Motor neuron (in vitro differentiated cells): ENCODE results near the gene ARCN1. TPM values are rescaled to one million over a fixed set of nuclear protein-coding genes. Genes with fewer than 3 reads are reported as not detected.
"Not testable (repeated sequence)": the region's sequence is repeated elsewhere in the genome, so short reads cannot be mapped to it uniquely, and the experiment has no call there.

Source experiments
- ATAC-seq, 8 experiments: fragments of 200-7000 bp; cut with Tn5 transposase; replicated peaks in 6 of 8; 2 replicates each; pipeline ENCODE4 v1.8.0; 2021; ENCODE audit warnings: mild to moderate bottlenecking in 8 of 8, moderate library complexity in 8 of 8
- H3K27ac ChIP-seq, 2 donors: fragments of 250-450 bp; sonication (Bioruptor Pico); 2 replicates each; pipeline ENCODE4 v1.9.0; 2021; ENCODE audit warnings: antibody characterized with exemption in 2 of 2, mild to moderate bottlenecking in 2 of 2, moderate library complexity in 1 of 2
- H3K4me1 ChIP-seq, 2 donors: fragments of 250-450 bp; sonication (Bioruptor Pico); replicated peaks in 1 of 2; 2 replicates each; pipeline ENCODE4 v1.6.1; 2021; ENCODE audit warnings: antibody characterized with exemption in 2 of 2, mild to moderate bottlenecking in 2 of 2, moderate library complexity in 1 of 2
- H3K4me3 ChIP-seq, 5 donors: fragments of 250-450 bp; sonication (Bioruptor Pico); 2 replicates each; pipeline ENCODE4 v1.9.0; 2021; ENCODE audit warnings: antibody characterized with exemption in 5 of 5, mild to moderate bottlenecking in 5 of 5, moderate library complexity in 4 of 5
- WGBS, 10 experiments: fragments of 450-650 bp; shearing (Covaris generic); methylation state at CpG; one replicate each; pipeline ENCODE4 v1.0.0; 2022; 5-methylcytosine and 5-hydroxymethylcytosine counted together
- in situ Hi-C, 9 experiments: fragments of 400-800 bp; cut with MboI; loops; one replicate each; pipeline ENCODE4 v1.15.0; 2021; ENCODE audit warnings: low sequenced_read_pairs in 9 of 9, low pct_unique_long_range_greater_than_20kb in 2 of 9; ENCODE audit not compliant: unreplicated experiment in 9 of 9
- total RNA-seq, 8 experiments: library from RNA; unstranded; fragments of 300-600 nt; gene quantifications; 2 replicates each; pipeline versions ENCODE4 v1.2.3 to v1.2.4, GENCODE V29; 2022

Gene ARCN1
- total RNA-seq, 8 experiments from 2014 or later = 87.9 to 155 (median 122) TPM

DNA sequence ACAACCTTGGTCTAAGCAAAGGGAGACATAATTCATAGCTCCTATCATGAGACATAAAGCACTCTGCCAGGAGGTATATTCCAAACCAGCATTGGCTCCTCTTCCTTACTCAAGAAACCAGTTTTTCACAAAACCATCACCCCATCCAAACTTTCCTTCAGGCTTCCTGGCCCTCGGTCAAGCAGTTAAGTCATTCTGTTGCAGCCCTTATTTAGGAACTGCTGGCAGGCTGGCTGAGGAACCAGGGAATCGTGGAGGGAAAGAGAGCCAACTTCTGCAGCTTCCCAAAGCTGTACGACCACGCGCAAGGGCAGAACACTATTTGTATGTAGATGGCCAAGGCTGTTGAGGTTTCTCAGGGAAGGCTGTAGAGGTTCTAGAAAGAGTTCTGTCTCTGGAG, 7.2 kb upstream of the ARCN1 start:
- Histone ChIP-seq H3K27ac (no peak overlapping the region), H3K4me1 (peaks cover 2 to 6% of the 10 kb centered on the region in 2 donors), H3K4me3 (peak overlapping the region in 4 of 5 donors; percentile 39 to 48 (median 45))
- WGBS, 10 experiments = 10 to 90% (median 63%) methylated on average over 1 to 4 of the region's 5 CpGs; no CpG with 5 or more reads in 6 of the 10 experiments
- in situ Hi-C loops = no loop called here
- peak in 1 of 8 experiments; percentile 3 for ATAC-seq

- H3K4me1 ChIP-seq = peaks cover 6 to 23% of the 10 kb centered on the region in 2 donors
- no peak overlapping the region for H3K27ac ChIP-seq
- no peak overlapping the region for H3K4me3 ChIP-seq
- in situ Hi-C loops = no loop called here
- ATAC-seq = no peak
- WGBS, 10 experiments = 43 to 100% (median 83%) methylated on average over 1 to 2 of the region's 2 CpGs; no CpG with 5 or more reads in 5 of the 10 experiments
Observed at GRCh38 chr11:118569670-118570069, 2.5 kb upstream of the ARCN1 start.

DNA sequence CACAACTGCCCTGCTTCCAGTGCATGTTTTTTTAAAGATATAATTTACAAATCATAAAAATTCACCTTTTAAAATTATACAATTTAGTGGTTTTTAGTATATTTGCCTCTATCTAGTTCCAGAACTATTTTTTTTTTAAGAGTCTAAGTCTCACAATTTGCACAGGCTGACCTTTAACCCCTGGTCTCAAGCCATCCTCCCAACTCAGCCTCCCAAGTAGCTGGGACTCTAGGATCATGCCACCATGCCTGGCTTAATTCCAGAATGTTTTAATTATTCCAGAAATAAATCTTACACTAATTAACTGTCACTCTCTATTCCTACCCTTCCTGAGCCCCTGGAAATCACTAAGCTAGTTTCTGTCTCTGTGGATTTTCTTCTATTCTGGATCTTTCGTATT, 1.4 kb upstream of the ARCN1 start:
- in situ Hi-C loops = no loop called here
- 82 to 100% (median 100%) methylated on average over 1 of the region's 1 CpG for WGBS, 10 experiments
- H3K4me1 ChIP-seq = peaks cover 8 to 24% of the 10 kb centered on the region in 2 donors
- no peak overlapping the region for H3K4me3 ChIP-seq
- no peak overlapping the region for H3K27ac ChIP-seq
- no peak for ATAC-seq

GRCh38 chr11:118571701-118572060, 528 bp upstream of the ARCN1 start:
- peak overlapping the region; percentile 96 to 100 (median 97) for H3K4me3 ChIP-seq
- in situ Hi-C loops = not testable (repeated sequence)
- WGBS, 10 experiments = 13 to 89% (median 32%) methylated on average over 1 to 13 of the region's 15 CpGs; no CpG with 5 or more reads in 4 of the 10 experiments
- peaks cover 8 to 27% of the 10 kb centered on the region in 2 donors for H3K4me1 ChIP-seq
- peak in 2 of 8 experiments; percentile 27 to 41 for ATAC-seq
- H3K27ac ChIP-seq = peak overlapping the region; percentile 100

GRCh38 chr11:118572981-118573550, 857 bp downstream of the ARCN1 start:
- peak overlapping the region; percentile 100 for H3K27ac ChIP-seq
- 0 to 20% (median 0%) methylated on average over 1 to 9 of the region's 10 CpGs; no CpG with 5 or more reads in 1 of the 10 experiments for WGBS, 10 experiments
- H3K4me1 ChIP-seq = peaks cover 8 to 27% of the 10 kb centered on the region in 2 donors
- peak overlapping the region; percentile 96 to 100 (median 97) for H3K4me3 ChIP-seq
- peak; percentile 7 to 26 (median 16) for ATAC-seq
- in situ Hi-C loops = no loop called here

- Histone ChIP-seq H3K27ac (no peak overlapping the region), H3K4me3 (no peak overlapping the region), H3K4me1 (peaks cover 8 to 27% of the 10 kb centered on the region in 2 donors)
- 20 to 100% (median 72%) methylated on average over 1 to 6 of the region's 7 CpGs; no CpG with 5 or more reads in 2 of the 10 experiments for WGBS, 10 experiments
- no peak for ATAC-seq
- in situ Hi-C loops = no loop called here
Observed at GRCh38 chr11:118574636-118575035, 2.4 kb downstream of the ARCN1 start.

GRCh38 chr11:118577995-118578394, 5.8 kb downstream of the ARCN1 start:
- H3K4me3 ChIP-seq, H3K27ac ChIP-seq, in situ Hi-C loops, ATAC-seq: not testable (repeated sequence)
- peaks cover 5 to 22% of the 10 kb centered on the region in 2 donors for H3K4me1 ChIP-seq

- no peak overlapping the region for H3K4me3 ChIP-seq
- H3K4me1 ChIP-seq = peaks cover 0 to under 1% of the 10 kb centered on the region in 2 donors
- no peak overlapping the region for H3K27ac ChIP-seq
- ATAC-seq = no peak
- 43 to 100% (median 76%) methylated on average over 2 to 5 of the region's 6 CpGs; no CpG with 5 or more reads in 1 of the 10 experiments for WGBS, 10 experiments
- in situ Hi-C loops = no loop called here
Observed at GRCh38 chr11:118581057-118581456, 8.8 kb downstream of the ARCN1 start.

GRCh38 chr11:118587952-118588351, 15.7 kb downstream of the ARCN1 start:
- no peak for ATAC-seq
- in situ Hi-C loops = no loop called here
- WGBS, 10 experiments = 80 to 100% (median 89%) methylated on average over 1 of the region's 1 CpG; no CpG with 5 or more reads in 7 of the 10 experiments
- H3K4me1 ChIP-seq = no peaks in the 10 kb centered on the region
- H3K4me3 ChIP-seq = no peak overlapping the region
- no peak overlapping the region for H3K27ac ChIP-seq

DNA sequence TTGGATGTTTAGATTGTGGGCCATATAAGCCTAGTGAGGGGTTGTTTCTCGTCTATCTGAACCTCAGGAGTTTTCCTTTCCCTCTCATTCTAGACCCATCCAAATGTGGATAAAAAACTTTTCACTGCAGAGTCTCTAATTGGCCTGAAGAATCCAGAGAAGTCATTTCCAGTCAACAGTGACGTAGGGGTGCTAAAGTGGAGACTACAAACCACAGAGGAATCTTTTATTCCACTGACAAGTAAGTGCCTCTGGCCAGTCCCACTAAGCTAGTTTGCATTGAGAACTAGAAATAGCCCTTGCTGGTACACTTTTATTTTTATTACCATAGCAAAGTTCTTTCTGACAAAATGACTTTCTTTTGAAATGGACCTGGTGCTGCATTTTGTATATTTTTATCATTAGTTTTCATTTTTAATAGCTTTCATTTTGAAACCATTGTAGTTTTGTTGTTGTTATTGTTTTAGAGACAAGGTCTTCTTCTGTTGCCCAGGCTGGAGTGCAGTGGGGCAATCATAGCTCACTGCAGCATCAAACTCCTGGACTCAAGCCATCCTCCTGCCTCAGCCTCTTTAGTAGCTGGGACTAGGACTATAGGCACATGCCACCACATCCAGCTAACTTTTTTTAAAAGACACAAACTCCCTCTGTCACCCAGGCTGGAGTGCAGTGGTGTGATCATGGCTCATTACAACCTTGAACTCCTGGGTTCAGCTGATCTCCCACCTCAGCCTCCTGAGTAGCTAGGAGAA, 20.6 kb downstream of the ARCN1 start:
- H3K27ac ChIP-seq = no peak overlapping the region
- in situ Hi-C loops = no loop called here

DNA sequence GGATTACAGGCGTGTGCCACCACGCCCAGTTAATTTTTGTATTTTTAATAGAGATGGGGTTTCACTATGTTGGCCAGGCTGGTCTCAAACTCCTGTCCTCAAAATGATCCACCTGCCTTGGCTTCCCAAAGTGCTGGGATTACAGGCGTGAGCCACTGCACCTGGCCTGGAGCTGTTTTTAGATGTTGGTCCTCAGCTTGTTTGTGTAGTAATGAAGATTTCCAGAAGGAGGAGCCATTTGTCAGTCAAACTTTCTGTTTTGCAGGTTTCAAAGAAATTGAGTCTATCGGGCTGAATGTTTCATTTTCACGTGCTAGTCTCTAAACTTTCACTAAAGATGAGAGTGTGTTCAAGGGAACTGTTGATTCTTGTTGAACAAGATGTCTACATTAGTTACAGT, 22.8 kb downstream of the ARCN1 start:
- H3K4me3 ChIP-seq, in situ Hi-C loops, H3K4me1 ChIP-seq, H3K27ac ChIP-seq: not testable (repeated sequence)
- ATAC-seq = peak in 3 of 8 experiments; percentile 33 to 48 (median 43)
- WGBS, 10 experiments = 0 to 71% (median 39%) methylated on average over 2 to 3 of the region's 5 CpGs; no CpG with 5 or more reads in 4 of the 10 experiments

More for the DNA sequence above, 20.6 kb downstream of the ARCN1 start:
- no peak for ATAC-seq
- no peaks in the 10 kb centered on the region for H3K4me1 ChIP-seq
- 36 to 100% (median 96%) methylated on average over 1 to 2 of the region's 2 CpGs for WGBS, 10 experiments
- H3K4me3 ChIP-seq = no peak overlapping the region

GRCh38 chr11:118596224-118597146, 24.3 kb downstream of the ARCN1 start:
- no peak overlapping the region for H3K27ac ChIP-seq
- in situ Hi-C loops = no loop called here
- ATAC-seq = no peak
- 17 to 100% (median 90%) methylated on average over 1 to 10 of the region's 16 CpGs; no CpG with 5 or more reads in 1 of the 10 experiments for WGBS, 10 experiments
- H3K4me3 ChIP-seq = no peak overlapping the region
- no peaks in the 10 kb centered on the region for H3K4me1 ChIP-seq

DNA sequence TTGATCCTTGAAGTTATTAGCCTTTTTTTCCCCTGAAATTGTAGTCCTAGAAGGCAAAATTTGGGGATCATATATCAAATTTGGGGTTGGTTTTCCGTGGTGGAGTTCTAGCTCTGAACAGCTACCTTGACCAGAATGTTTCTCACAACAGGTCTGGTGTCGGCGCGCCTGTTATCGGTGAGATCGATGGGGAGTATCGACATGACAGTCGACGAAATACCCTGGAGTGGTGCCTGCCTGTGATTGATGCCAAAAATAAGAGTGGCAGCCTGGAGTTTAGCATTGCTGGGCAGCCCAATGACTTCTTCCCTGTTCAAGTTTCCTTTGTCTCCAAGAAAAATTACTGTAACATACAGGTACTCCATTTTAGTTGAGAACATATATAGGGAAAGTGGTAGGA, 25.3 kb downstream of the ARCN1 start:
- no peak overlapping the region for H3K4me3 ChIP-seq
- H3K4me1 ChIP-seq = no peaks in the 10 kb centered on the region
- in situ Hi-C loops = no loop called here
- WGBS, 10 experiments = 83 to 98% (median 94%) methylated on average over 1 to 9 of the region's 9 CpGs; no CpG with 5 or more reads in 5 of the 10 experiments
- no peak for ATAC-seq
- H3K27ac ChIP-seq = no peak overlapping the region
